ENCODE measurements around the gene IRF6.
"Not testable (repeated sequence)": the region's sequence is repeated elsewhere in the genome, so short reads cannot be mapped to it uniquely, and the experiment has no call there.

DNA sequence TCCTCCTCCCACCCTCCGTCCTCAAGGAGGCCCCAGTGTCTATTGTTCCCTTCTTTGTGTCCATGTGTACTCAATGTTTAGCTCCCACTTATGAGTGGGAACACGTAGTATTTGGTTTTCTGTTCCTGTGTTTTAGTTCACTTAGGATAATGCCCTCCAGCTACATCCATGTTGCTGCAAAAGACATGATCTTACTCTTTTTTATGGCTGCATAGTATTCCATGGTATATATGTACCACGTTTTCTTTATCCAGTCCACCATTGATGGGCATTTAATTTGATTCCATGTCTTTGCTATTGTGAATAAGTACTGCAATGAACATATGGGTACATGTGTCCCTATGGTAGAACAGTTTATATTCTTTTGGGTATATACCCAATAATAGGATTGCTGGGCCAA, 12.2 kb downstream of the IRF6 start:
- TF ChIP-seq, protein P1, sequence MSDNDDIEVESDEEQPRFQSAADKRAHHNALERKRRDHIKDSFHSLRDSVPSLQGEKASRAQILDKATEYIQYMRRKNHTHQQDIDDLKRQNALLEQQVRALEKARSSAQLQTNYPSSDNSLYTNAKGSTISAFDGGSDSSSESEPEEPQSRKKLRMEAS (IDR thresholded peaks at IDR 0.05) = not testable (repeated sequence)
- not testable (repeated sequence) for TF ChIP-seq TBP (IDR thresholded peaks at IDR 0.05; ENCODE audit: low read depth, low read length); POLR2A (IDR thresholded peaks at IDR 0.05; ENCODE audit: control extremely low read depth in 1 of 2, low read depth in 2 of 2, low read length in 2 of 2); ASH2L (IDR thresholded peaks at IDR 0.05; ENCODE audit: low read length)
- TF ChIP-seq, protein P2, sequence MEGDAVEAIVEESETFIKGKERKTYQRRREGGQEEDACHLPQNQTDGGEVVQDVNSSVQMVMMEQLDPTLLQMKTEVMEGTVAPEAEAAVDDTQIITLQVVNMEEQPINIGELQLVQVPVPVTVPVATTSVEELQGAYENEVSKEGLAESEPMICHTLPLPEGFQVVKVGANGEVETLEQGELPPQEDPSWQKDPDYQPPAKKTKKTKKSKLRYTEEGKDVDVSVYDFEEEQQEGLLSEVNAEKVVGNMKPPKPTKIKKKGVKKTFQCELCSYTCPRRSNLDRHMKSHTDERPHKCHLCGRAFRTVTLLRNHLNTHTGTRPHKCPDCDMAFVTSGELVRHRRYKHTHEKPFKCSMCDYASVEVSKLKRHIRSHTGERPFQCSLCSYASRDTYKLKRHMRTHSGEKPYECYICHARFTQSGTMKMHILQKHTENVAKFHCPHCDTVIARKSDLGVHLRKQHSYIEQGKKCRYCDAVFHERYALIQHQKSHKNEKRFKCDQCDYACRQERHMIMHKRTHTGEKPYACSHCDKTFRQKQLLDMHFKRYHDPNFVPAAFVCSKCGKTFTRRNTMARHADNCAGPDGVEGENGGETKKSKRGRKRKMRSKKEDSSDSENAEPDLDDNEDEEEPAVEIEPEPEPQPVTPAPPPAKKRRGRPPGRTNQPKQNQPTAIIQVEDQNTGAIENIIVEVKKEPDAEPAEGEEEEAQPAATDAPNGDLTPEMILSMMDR (IDR thresholded peaks at IDR 0.05; ENCODE audit: control extremely low read depth in 1 of 3, insufficient read depth in 1 of 3, low read depth in 1 of 3, low read length in 3 of 3) = not testable (repeated sequence)

All from H1 (cell line).